HepG2 (cell line): ENCODE data around the gene SETD1A. TPM values are rescaled to one million over a fixed set of nuclear protein-coding genes. Genes with fewer than 3 reads are reported as not detected.

Source experiments
- CBX5 ChIP-seq: sonication (generic); formaldehyde crosslinking; IDR thresholded peaks from 2 replicates; pipeline ENCODE4 v1.4.0; 2020; ENCODE audit warnings: missing genetic modification reagents, borderline replicate concordance
- ELK4 ChIP-seq: sonication (generic); formaldehyde crosslinking; IDR thresholded peaks from 2 replicates; pipeline ENCODE4 v1.9.0; 2021; ENCODE audit warnings: missing genetic modification reagents, borderline replicate concordance
- FOXK1 ChIP-seq: sonication (generic); formaldehyde crosslinking; IDR thresholded peaks from 2 replicates; pipeline ENCODE4 v1.4.0; 2020; ENCODE audit warnings: low read depth, missing genetic modification reagents, borderline replicate concordance
- FOXK2 ChIP-seq: fragments of 450-650 bp; IDR thresholded peaks from 2 replicates; pipeline ENCODE4 v1.6.1; 2016
- GRHL1 ChIP-seq: sonication (generic); formaldehyde crosslinking; conservative IDR thresholded peaks from 2 replicates; pipeline ENCODE4 v1.8.0; 2022; ENCODE audit warnings: missing genetic modification reagents
- HDAC1 ChIP-seq: sonication (generic); formaldehyde crosslinking; IDR thresholded peaks from 2 replicates; pipeline ENCODE4 v1.5.1; 2020; ENCODE audit warnings: mild to moderate bottlenecking, missing genetic modification reagents
- KLF13 ChIP-seq: sonication (generic); formaldehyde crosslinking; IDR thresholded peaks from 2 replicates; pipeline ENCODE4 v1.4.0; 2020; ENCODE audit warnings: mild to moderate bottlenecking, missing genetic modification reagents
- KMT2B ChIP-seq: IDR thresholded peaks from 2 replicates; pipeline ENCODE4 v1.6.1; 2016; ENCODE audit warnings: missing genetic modification reagents, missing compliant biosample characterization
- MAX ChIP-seq: IDR thresholded peaks from 2 replicates; pipeline ENCODE4 v1.6.1; 2012; ENCODE audit warnings: inconsistent platforms
- NFYC ChIP-seq: IDR thresholded peaks from 2 replicates; pipeline ENCODE4 v1.6.1; 2016; ENCODE audit warnings: missing genetic modification reagents, missing compliant biosample characterization
- POGK ChIP-seq: sonication (generic); formaldehyde crosslinking; conservative IDR thresholded peaks from 2 replicates; pipeline ENCODE4 v1.8.0; 2022; ENCODE audit warnings: mild to moderate bottlenecking, moderate library complexity, missing genetic modification reagents
- POLR2G ChIP-seq: fragments of 200-400 bp; formaldehyde crosslinking; IDR thresholded peaks from 2 replicates; pipeline ENCODE4 v1.6.1; 2018; ENCODE audit warnings: mild to moderate bottlenecking, low read depth, low read length, moderate library complexity
- PRMT3 ChIP-seq: sonication (generic); formaldehyde crosslinking; IDR thresholded peaks from 2 replicates; pipeline ENCODE4 v1.8.1; 2022; ENCODE audit warnings: low read depth, mild to moderate bottlenecking, moderate library complexity, missing genetic modification reagents, borderline replicate concordance
- REPIN1 ChIP-seq: sonication (generic); formaldehyde crosslinking; IDR thresholded peaks from 2 replicates; pipeline ENCODE4 v1.8.0; 2022; ENCODE audit warnings: missing genetic modification reagents, low read depth, mild to moderate bottlenecking, borderline replicate concordance
- RXRB ChIP-seq: IDR thresholded peaks from 2 replicates; pipeline ENCODE4 v1.6.1; 2016; ENCODE audit warnings: borderline replicate concordance, missing genetic modification reagents, missing compliant biosample characterization
- SIN3A ChIP-seq: IDR thresholded peaks from 2 replicates; pipeline ENCODE4 v1.6.1; 2011; ENCODE audit warnings: low read depth, mild to moderate bottlenecking, control low read depth, low read length, borderline replicate concordance
- TAF15 ChIP-seq: fragments of 200-400 bp; formaldehyde crosslinking; IDR thresholded peaks from one replicate; pipeline ENCODE4 v1.6.1; 2018; ENCODE audit warnings: mild to moderate bottlenecking, low read depth, low read length; ENCODE audit not compliant: poor library complexity, severe bottlenecking
- ZGPAT ChIP-seq: IDR thresholded peaks from 2 replicates; pipeline ENCODE4 v1.6.1; 2016; ENCODE audit warnings: mild to moderate bottlenecking
- ZNF225 ChIP-seq: sonication (generic); formaldehyde crosslinking; IDR thresholded peaks from 2 replicates; pipeline ENCODE4 v1.4.0; 2020; ENCODE audit warnings: mild to moderate bottlenecking, missing genetic modification reagents
- ZNF547 ChIP-seq: sonication (generic); formaldehyde crosslinking; IDR thresholded peaks from 2 replicates; pipeline ENCODE4 v1.5.1; 2020; ENCODE audit warnings: mild to moderate bottlenecking, missing genetic modification reagents
- ZNF652 ChIP-seq: IDR thresholded peaks from 2 replicates; pipeline ENCODE4 v1.6.1; 2016; ENCODE audit warnings: low read depth, borderline replicate concordance
- ZZZ3 ChIP-seq: sonication (generic); formaldehyde crosslinking; IDR thresholded peaks from 2 replicates; pipeline ENCODE4 v1.4.0; 2020; ENCODE audit warnings: missing genetic modification reagents, mild to moderate bottlenecking, borderline replicate concordance
- polyA plus RNA-seq, 8 experiments: library from polyadenylated mRNA; depleted of rRNA in 3 of 8; stranded (reverse) in 7 of 8; unstranded in 1 of 8; fragments of >200 nt; fragmentation: Illumina TruSeq in 4 of 8; extraction: Trizol in 4 of 8; gene quantifications; 2 replicates each; pipeline versions ENCODE4 v1.2.1 to v1.2.3, GENCODE V29; 2011 to 2016; ENCODE audit warnings: low read depth in 4 of 8, missing spikeins in 1 of 8, mixed read lengths in 1 of 8; ENCODE audit not compliant: insufficient read depth in 1 of 8
- total RNA-seq, 5 experiments: library from RNA; depleted of rRNA; stranded (reverse); fragments of >200 nt; fragmentation: Illumina TruSeq; extraction: Trizol; gene quantifications; 2 replicates each; pipeline ENCODE4 v1.2.3, GENCODE V29; 2016; ENCODE audit warnings: low read depth in 1 of 5

SETD1A gene
- total and polyA plus RNA-seq, 2 of the 13 experiments (the other 11 are each of a cell fraction or from before 2014, with no cell fraction given) = 3.8 to 5.6 TPM

GRCh38 chr16:30949650-30950515 lies 7.7 kb upstream of the SETD1A start (continued):
- TF ChIP-seq POLR2G (peak; percentile 98), ZNF547 (no peak; the same call in none of the 2 replicates), TAF15 (no peak), ZNF225 (no peak; the same call in 1 of the 2 replicates), KMT2B (CRISPR knock-in tag) (peak; percentile 46; the same call in 1 of the 2 replicates), ZNF652 (CRISPR knock-in tag) (peak; percentile 44; the same call in 1 of the 2 replicates), RXRB (CRISPR knock-in tag) (peak; percentile 92; the same call in 1 of the 2 replicates), PRMT3 (CRISPR knock-in tag) (no peak; the same call in 1 of the 2 replicates), HDAC1 (peak; percentile 95), GRHL1 (CRISPR knock-in tag) (no peak), MAX (peak; percentile 56; the same call in 1 of the 2 replicates), ELK4 (no peak), FOXK2 (no peak), KLF13 (CRISPR knock-in tag) (no peak), ZGPAT (CRISPR knock-in tag) (peak; percentile 89; the same call in 1 of the 2 replicates), NFYC (peak; percentile 60), ZZZ3 (peak; percentile 91; the same call in 1 of the 2 replicates), CBX5 (CRISPR knock-in tag) (peak; percentile 74; the same call in 1 of the 2 replicates), REPIN1 (peak; percentile 90), POGK (CRISPR knock-in tag) (peak; percentile 68; the same call in 1 of the 2 replicates), FOXK1 (CRISPR knock-in tag) (peak; percentile 58; the same call in 1 of the 2 replicates), SIN3A (peak; percentile 88; the same call in 1 of the 2 replicates)
